Liver (tissue), 9 donors: ENCODE data around the gene ACSL1. TPM values are rescaled to one million over a fixed set of nuclear protein-coding genes. Genes with fewer than 3 reads are reported as not detected.

Source experiments
- DNase-seq: peaks from one replicate; pipeline ENCODE4 v3.0.0-alpha.2; 2017; ENCODE audit warnings: low spot score
- H3K27ac ChIP-seq, 2 donors: one replicate each; pipeline ENCODE4 v1.7.0; 2013; ENCODE audit warnings: inconsistent platforms in 2 of 2, low read length in 2 of 2, control low read depth in 1 of 2, low read depth in 1 of 2, mild to moderate bottlenecking in 1 of 2
- H3K27me3 ChIP-seq, 4 donors: one replicate each; pipeline versions ENCODE4 v1.6.1 to v1.7.0; 2013; ENCODE audit warnings: low read length in 3 of 4, inconsistent platforms in 1 of 4, mild to moderate bottlenecking in 1 of 4, moderate library complexity in 1 of 4; ENCODE audit not compliant: control insufficient read depth in 4 of 4, insufficient read depth in 4 of 4
- H3K36me3 ChIP-seq, 4 donors: one replicate each; pipeline versions ENCODE4 v1.6.1 to v1.7.0; 2013; ENCODE audit warnings: low read length in 3 of 4, mild to moderate bottlenecking in 3 of 4, low read depth in 1 of 4, moderate library complexity in 1 of 4; ENCODE audit not compliant: control insufficient read depth in 4 of 4, insufficient read depth in 3 of 4
- H3K4me1 ChIP-seq, 4 donors: one replicate each; pipeline versions ENCODE4 v1.6.1 to v1.7.0; 2013; ENCODE audit warnings: low read length in 3 of 4, mild to moderate bottlenecking in 3 of 4, moderate library complexity in 1 of 4; ENCODE audit not compliant: control insufficient read depth in 4 of 4, insufficient read depth in 4 of 4
- H3K4me3 ChIP-seq, 3 donors: one replicate each; pipeline versions ENCODE4 v1.6.1 to v1.7.0; 2013; ENCODE audit warnings: low read length in 3 of 3, control low read depth in 1 of 3, low read depth in 1 of 3, mild to moderate bottlenecking in 1 of 3
- H3K9ac ChIP-seq, 2 donors: one replicate each; pipeline ENCODE4 v1.7.0; 2013; ENCODE audit warnings: low read length in 2 of 2, mild to moderate bottlenecking in 2 of 2, moderate library complexity in 2 of 2, control low read depth in 1 of 2, low read depth in 1 of 2
- H3K9me3 ChIP-seq, 4 donors: one replicate each; pipeline versions ENCODE4 v1.6.1 to v1.7.0; 2013; ENCODE audit warnings: low read length in 3 of 4; ENCODE audit not compliant: control insufficient read depth in 4 of 4
- ATF3 ChIP-seq: IDR thresholded peaks from 2 replicates; pipeline ENCODE4 v1.6.1; 2016; ENCODE audit warnings: antibody characterized with exemption
- CTCF ChIP-seq: fragments of 150-350 bp; IDR thresholded peaks from 2 replicates; pipeline ENCODE4 v1.5.1; 2017; ENCODE audit warnings: improper control_type of control experiment, low read depth, low read length; ENCODE audit not compliant: missing input control
- EGR1 ChIP-seq, 2 donors: IDR thresholded peaks; 2 replicates each; pipeline ENCODE4 v1.6.1; 2016 to 2018; ENCODE audit warnings: antibody characterized with exemption in 2 of 2, low read depth in 2 of 2
- FOXA1 ChIP-seq: IDR thresholded peaks from 2 replicates; pipeline ENCODE4 v1.6.1; 2016; ENCODE audit warnings: antibody characterized with exemption
- FOXA2 ChIP-seq: IDR thresholded peaks from 2 replicates; pipeline ENCODE4 v1.6.1; 2016; ENCODE audit warnings: antibody characterized with exemption
- GABPA ChIP-seq, 2 donors: IDR thresholded peaks in 1 of 2; conservative IDR thresholded peaks in 1 of 2; 2 replicates each; pipeline ENCODE4 v1.6.1; 2016; ENCODE audit warnings: antibody characterized with exemption in 2 of 2, mild to moderate bottlenecking in 1 of 2, moderate library complexity in 1 of 2
- HNF4A ChIP-seq, 2 donors: conservative IDR thresholded peaks; 2 replicates each; pipeline ENCODE4 v1.6.1; 2016; ENCODE audit warnings: antibody characterized with exemption in 2 of 2, mild to moderate bottlenecking in 2 of 2
- HNF4G ChIP-seq: IDR thresholded peaks from 2 replicates; pipeline ENCODE4 v1.6.1; 2016; ENCODE audit warnings: antibody characterized with exemption
- JUND ChIP-seq, 2 donors: IDR thresholded peaks; 2 replicates each; pipeline ENCODE4 v1.6.1; 2016; ENCODE audit warnings: antibody characterized with exemption in 2 of 2
- MAX ChIP-seq: IDR thresholded peaks from 2 replicates; pipeline ENCODE4 v1.6.1; 2016; ENCODE audit warnings: antibody characterized with exemption
- NR2F2 ChIP-seq: IDR thresholded peaks from 2 replicates; pipeline ENCODE4 v1.6.1; 2016; ENCODE audit warnings: antibody characterized with exemption
- RAD21 ChIP-seq, 2 donors: IDR thresholded peaks; 2 replicates each; pipeline ENCODE4 v1.6.1; 2016; ENCODE audit warnings: antibody characterized with exemption in 2 of 2, mild to moderate bottlenecking in 2 of 2
- RXRA ChIP-seq, 2 donors: IDR thresholded peaks; 2 replicates each; pipeline ENCODE4 v1.6.1; 2017 to 2018; ENCODE audit warnings: antibody characterized with exemption in 2 of 2, mild to moderate bottlenecking in 1 of 2
- SP1 ChIP-seq: IDR thresholded peaks from 2 replicates; pipeline ENCODE4 v1.6.1; 2018; ENCODE audit warnings: antibody characterized with exemption, mild to moderate bottlenecking
- TAF1 ChIP-seq: conservative IDR thresholded peaks from 2 replicates; pipeline ENCODE4 v1.6.1; 2016; ENCODE audit warnings: antibody characterized with exemption, mild to moderate bottlenecking
- YY1 ChIP-seq: IDR thresholded peaks from 2 replicates; pipeline ENCODE4 v1.6.1; 2016; ENCODE audit warnings: antibody characterized with exemption, mild to moderate bottlenecking
- ZBTB33 ChIP-seq: IDR thresholded peaks from 2 replicates; pipeline ENCODE4 v1.6.1; 2016; ENCODE audit warnings: antibody characterized with exemption
- WGBS: extraction: QIAGEN DNeasy Blood & Tissue Kit; methylation state at CpG from one replicate; pipeline ENCODE4 v1.1.7; 2013; 5-methylcytosine and 5-hydroxymethylcytosine counted together
- polyA plus RNA-seq, 2 donors: library from polyadenylated mRNA; stranded (reverse) in 1 of 2; unstranded in 1 of 2; fragments of 200-250 nt in 1 of 2; fragments of >200 nt in 1 of 2; fragmentation: Nextera tagmentation in 1 of 2; extraction: Ambion mirVana in 1 of 2; gene quantifications; one replicate each; pipeline versions ENCODE4 v1.2.1 to v1.2.3, GENCODE V29; 2013 to 2015
- total RNA-seq, 2 donors: library from RNA; depleted of rRNA; stranded (reverse); fragments of >200 nt; gene quantifications; one replicate each; pipeline ENCODE4 v1.2.3, GENCODE V29; 2014
- TF ChIP-seq, protein P1 (sequence below): IDR thresholded peaks from 2 replicates; pipeline ENCODE4 v1.6.1; 2016; ENCODE audit warnings: antibody characterized with exemption, mild to moderate bottlenecking
- donor health status: healthy.
- donor health status: healthy.
- donor health status: healthy.
- donor health status: healthy.
- donor health status: healthy.

ACSL1 gene
- total and polyA plus RNA-seq, 4 donors, result 210 to 2,226 (median 878) TPM

GRCh38 chr4:184831153-184831552 lies 5.4 kb upstream of the ACSL1 start:
- Histone ChIP-seq H3K9me3 (no peaks in the 10 kb centered on the region), H3K36me3 (no peaks in the 10 kb centered on the region), H3K4me3 (no peak overlapping the region), H3K4me1 (peaks cover 2 to 12% (median 8%) of the 10 kb centered on the region in 4 donors), H3K27me3 (no peaks in the 10 kb centered on the region), H3K9ac (no peak overlapping the region), H3K27ac (no peak overlapping the region)
- DNase-seq, result no peak
- TF ChIP-seq GABPA (IDR thresholded peaks at IDR 0.05 in 1 of 2, conservative IDR thresholded peaks at IDR 0.05 in 1 of 2) (no peak), HNF4G (no peak), ZBTB33 (no peak), EGR1 (IDR thresholded peaks at IDR 0.05; ENCODE audit: low read depth in 2 of 2) (no peak), FOXA1 (no peak), FOXA2 (no peak), TAF1 (no peak), HNF4A (conservative IDR thresholded peaks at IDR 0.05) (no peak), SP1 (no peak), RAD21 (IDR thresholded peaks at IDR 0.05) (no peak), MAX (no peak), YY1 (no peak), NR2F2 (no peak), CTCF (no peak), JUND (IDR thresholded peaks at IDR 0.05) (no peak), ATF3 (no peak), RXRA (IDR thresholded peaks at IDR 0.05) (no peak)
- TF ChIP-seq, protein P1, sequence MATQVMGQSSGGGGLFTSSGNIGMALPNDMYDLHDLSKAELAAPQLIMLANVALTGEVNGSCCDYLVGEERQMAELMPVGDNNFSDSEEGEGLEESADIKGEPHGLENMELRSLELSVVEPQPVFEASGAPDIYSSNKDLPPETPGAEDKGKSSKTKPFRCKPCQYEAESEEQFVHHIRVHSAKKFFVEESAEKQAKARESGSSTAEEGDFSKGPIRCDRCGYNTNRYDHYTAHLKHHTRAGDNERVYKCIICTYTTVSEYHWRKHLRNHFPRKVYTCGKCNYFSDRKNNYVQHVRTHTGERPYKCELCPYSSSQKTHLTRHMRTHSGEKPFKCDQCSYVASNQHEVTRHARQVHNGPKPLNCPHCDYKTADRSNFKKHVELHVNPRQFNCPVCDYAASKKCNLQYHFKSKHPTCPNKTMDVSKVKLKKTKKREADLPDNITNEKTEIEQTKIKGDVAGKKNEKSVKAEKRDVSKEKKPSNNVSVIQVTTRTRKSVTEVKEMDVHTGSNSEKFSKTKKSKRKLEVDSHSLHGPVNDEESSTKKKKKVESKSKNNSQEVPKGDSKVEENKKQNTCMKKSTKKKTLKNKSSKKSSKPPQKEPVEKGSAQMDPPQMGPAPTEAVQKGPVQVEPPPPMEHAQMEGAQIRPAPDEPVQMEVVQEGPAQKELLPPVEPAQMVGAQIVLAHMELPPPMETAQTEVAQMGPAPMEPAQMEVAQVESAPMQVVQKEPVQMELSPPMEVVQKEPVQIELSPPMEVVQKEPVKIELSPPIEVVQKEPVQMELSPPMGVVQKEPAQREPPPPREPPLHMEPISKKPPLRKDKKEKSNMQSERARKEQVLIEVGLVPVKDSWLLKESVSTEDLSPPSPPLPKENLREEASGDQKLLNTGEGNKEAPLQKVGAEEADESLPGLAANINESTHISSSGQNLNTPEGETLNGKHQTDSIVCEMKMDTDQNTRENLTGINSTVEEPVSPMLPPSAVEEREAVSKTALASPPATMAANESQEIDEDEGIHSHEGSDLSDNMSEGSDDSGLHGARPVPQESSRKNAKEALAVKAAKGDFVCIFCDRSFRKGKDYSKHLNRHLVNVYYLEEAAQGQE, result no peak
- 84% methylated on average over 5 of the region's 5 CpGs for WGBS
